ENCODE data around the gene COG1.

The COG1 gene

GRCh38 chr17:73199751-73200317 is 7.0 kb downstream of the COG1 start:
- no peak for DNase-seq

- no peak for DNase-seq
These were observed 7.6 kb downstream of the COG1 start for GRCh38 chr17:73200476-73200875.

GRCh38 chr17:73201215-73202069 is 8.6 kb downstream of the COG1 start:
- DNase-seq: no peak

GRCh38 chr17:73203135-73203787 is 10.4 kb downstream of the COG1 start:
- DNase-seq: no peak

- DNase-seq: peak in 1 of 2 experiments; percentile 19
These were observed 11.1 kb downstream of the COG1 start for GRCh38 chr17:73203788-73204479.

- no peak for DNase-seq
These were observed 12.7 kb downstream of the COG1 start for GRCh38 chr17:73205459-73205961.

- no peak for DNase-seq
These were observed 15.4 kb downstream of the COG1 start for GRCh38 chr17:73208139-73208827.

- DNase-seq: no peak
These were observed 16.6 kb downstream of the COG1 start for GRCh38 chr17:73209436-73209835.

GRCh38 chr17:73210002-73210678 is 17.3 kb downstream of the COG1 start:
- DNase-seq: no peak

GRCh38 chr17:73211745-73212144 is 18.9 kb downstream of the COG1 start:
- peak; percentile 58 to 62 for DNase-seq

GRCh38 chr17:73214008-73214407 is 21.2 kb downstream of the COG1 start:
- DNase-seq: no peak

- no peak for DNase-seq
These were observed 22.0 kb downstream of the COG1 start for GRCh38 chr17:73214851-73215250.

GRCh38 chr17:73215447-73215846 is 22.6 kb downstream of the COG1 start:
- DNase-seq: no peak

- no peak for DNase-seq
These were observed 30.9 kb downstream of the COG1 start for GRCh38 chr17:73223626-73224230.

- no peak for DNase-seq
These were observed 31.4 kb downstream of the COG1 start for GRCh38 chr17:73224237-73224636.

GRCh38 chr17:73224663-73225305 is 31.9 kb downstream of the COG1 start:
- no peak for DNase-seq

- DNase-seq: no peak
These were observed 33.8 kb downstream of the COG1 start for GRCh38 chr17:73226556-73227172.

- no peak for DNase-seq
These were observed 34.5 kb downstream of the COG1 start for GRCh38 chr17:73227379-73227778.

GRCh38 chr17:73227944-73228343 is 35.1 kb downstream of the COG1 start:
- no peak for DNase-seq

GRCh38 chr17:73228748-73229236 is 35.9 kb downstream of the COG1 start:
- peak; percentile 17 to 40 for DNase-seq

Data from activated CD4-positive, alpha-beta T cell treated with anti-CD3 and anti-CD28 coated beads, Interleukin-2, amount 50 U/mL, for 48 hours (primary cell).